Panc1 (cell line): ENCODE results near the gene CDK2. TPM values are rescaled to one million over a fixed set of nuclear protein-coding genes. Genes with fewer than 3 reads are reported as not detected.

ENCODE experiments used
- ATAC-seq: fragments of 200-7000 bp; cut with Tn5 transposase; 2 replicates; pipeline ENCODE4 v1.9.1; 2020; ENCODE audit warnings: mild to moderate bottlenecking, moderate library complexity
- BruUV-seq: library from RNA; stranded (reverse); fragments of 400-500 nt; replicated peaks from 2 replicates; lab custom pipeline; 2021; lab: Mats Ljungman, UMichigan
- CTCF ChIA-PET: fragments of 300-600 bp; sonication (Branson Sonifier 250); formaldehyde crosslinking; loops from one replicate; lab custom pipeline; 2022; ENCODE audit warnings: antibody characterized with exemption; lab: Charles Lee
- POLR2A ChIA-PET: fragments of 300-600 bp; sonication (Branson Sonifier 250); formaldehyde crosslinking; loops from one replicate; lab custom pipeline; 2022; ENCODE audit warnings: antibody characterized with exemption; lab: Charles Lee
- DNase-seq: peaks from one replicate; pipeline ENCODE4 v3.0.0-alpha.2; 2010; ENCODE audit warnings: low read depth, low spot score
- H3K27ac ChIP-seq: 2 replicates; pipeline ENCODE4 v1.5.1; 2011; ENCODE audit warnings: mild to moderate bottlenecking, low read length, inconsistent platforms
- H3K27me3 ChIP-seq: fragments of 200-500 bp; sonication (Bioruptor generic); 2 replicates; pipeline ENCODE4 v1.6.0; 2014; ENCODE audit warnings: low read length, inconsistent platforms; ENCODE audit not compliant: control insufficient read depth, insufficient read depth
- H3K36me3 ChIP-seq: fragments of 200-500 bp; sonication (Bioruptor generic); 2 replicates; pipeline ENCODE4 v1.5.1; 2014; ENCODE audit warnings: inconsistent platforms, mild to moderate bottlenecking, low read length, moderate library complexity; ENCODE audit not compliant: control insufficient read depth, insufficient read depth
- H3K4me1 ChIP-seq: 2 replicates; pipeline ENCODE4 v1.5.1; 2011; ENCODE audit warnings: inconsistent platforms, mild to moderate bottlenecking, low read length, moderate library complexity; ENCODE audit not compliant: control insufficient read depth, insufficient read depth
- H3K4me3 ChIP-seq, 2 experiments: 2 replicates each; pipeline ENCODE4 v1.5.1; 2011 to 2012; ENCODE audit warnings: low read depth in 2 of 2, low read length in 2 of 2, mild to moderate bottlenecking in 2 of 2, inconsistent platforms in 1 of 2, moderate library complexity in 1 of 2
- H3K9me3 ChIP-seq: fragments of 200-500 bp; sonication (Bioruptor generic); 2 replicates; pipeline ENCODE4 v1.5.1; 2014; ENCODE audit warnings: low read depth, mild to moderate bottlenecking, inconsistent platforms, low read length, moderate library complexity; ENCODE audit not compliant: control insufficient read depth, insufficient read depth
- POLR2AphosphoS5 ChIP-seq: IDR thresholded peaks from 2 replicates; pipeline ENCODE4 v1.6.1; 2012; ENCODE audit warnings: mild to moderate bottlenecking, low read depth, low read length, moderate library complexity
- REST ChIP-seq, 2 experiments: IDR thresholded peaks; 2 replicates each; pipeline ENCODE4 v1.6.1; 2011 to 2012; ENCODE audit warnings: low read depth in 2 of 2, control low read depth in 1 of 2, low read length in 1 of 2, mild to moderate bottlenecking in 1 of 2, moderate library complexity in 1 of 2; ENCODE audit not compliant: insufficient read depth in 1 of 2
- SIN3A ChIP-seq: IDR thresholded peaks from 2 replicates; pipeline ENCODE4 v1.6.1; 2012; ENCODE audit warnings: low read depth, mild to moderate bottlenecking, low read length, moderate library complexity, borderline replicate concordance; ENCODE audit not compliant: insufficient read depth
- TCF7L2 ChIP-seq: IDR thresholded peaks from 2 replicates; pipeline ENCODE4 v1.6.1; 2011; ENCODE audit warnings: mild to moderate bottlenecking, low read depth, low read length, inconsistent platforms
- in situ Hi-C: cut with HindIII; loops from 2 replicates; pipeline ENCODE4 v1.10.0; 2016; ENCODE audit warnings: low sequenced_read_pairs, low pct_unique_long_range_greater_than_20kb
- intact Hi-C: fragments of 100-400 bp; cut with micrococcal nuclease; formaldehyde crosslinking; loops from one replicate; pipeline ENCODE4 v1.10.0; 2022; ENCODE audit not compliant: unreplicated experiment
- total RNA-seq: library from RNA; stranded (reverse); gene quantifications from one replicate; pipeline ENCODE4 v1.2.1, GENCODE V29; 2021; ENCODE audit not compliant: unreplicated experiment
- TF ChIP-seq, protein P1 (sequence below): fragments of 450-650 bp; IDR thresholded peaks from 2 replicates; pipeline ENCODE4 v1.5.1; 2017; ENCODE audit warnings: mild to moderate bottlenecking

CDK2 gene
- total RNA-seq, 1 experiment from 2014 or later = 72.9 TPM

DNA sequence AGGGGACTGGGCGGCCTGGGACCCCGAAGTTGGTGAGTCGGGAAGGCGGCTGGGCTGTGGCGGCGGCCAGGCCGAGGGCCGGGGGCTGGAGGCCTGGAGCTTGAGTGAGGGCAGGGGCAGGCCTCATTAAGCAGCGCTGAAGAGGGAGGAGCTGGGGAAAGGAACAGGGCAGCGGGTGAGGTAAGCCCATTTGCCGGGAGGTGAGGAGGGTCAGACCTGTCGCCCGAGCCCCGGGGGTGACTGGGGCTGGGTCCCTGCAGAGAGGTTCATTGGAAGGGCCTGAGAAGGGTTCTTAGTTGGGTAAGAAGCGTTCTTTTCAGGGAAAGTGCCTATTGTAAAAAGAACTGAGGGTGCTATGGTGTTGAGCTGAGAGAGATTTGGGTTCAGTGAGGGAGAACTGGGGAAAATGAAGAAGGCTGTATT, 7.7 kb downstream of the CDK2 start:
- no peaks in the 10 kb centered on the region for H3K27me3 ChIP-seq
- peaks cover 18% of the 10 kb centered on the region for H3K4me1 ChIP-seq
- ChIA-PET POLR2A (interaction anchor here (0.5 to 2.1 kb wide), 6 partner anchors 10 to 281 kb away, joined by 3 to 9 read pairs (median 5); partner anchors contain the start of genes ORMDL2 and SARNP), CTCF (interaction anchor here (1.2 kb wide), 2 partner anchors 21 to 44 kb away, joined by 3 to 5 read pairs; no protein-coding TSS in a partner anchor)
- H3K27ac ChIP-seq = peak overlapping the region; percentile 81
- in situ Hi-C loops = no loop called here
- ATAC-seq = peak; percentile 54
- no peak for DNase-seq
- BruUV-seq = no TSS peak
- no peaks in the 10 kb centered on the region for H3K9me3 ChIP-seq
- peaks cover 7% of the 10 kb centered on the region for H3K36me3 ChIP-seq
- TF ChIP-seq, protein P1, sequence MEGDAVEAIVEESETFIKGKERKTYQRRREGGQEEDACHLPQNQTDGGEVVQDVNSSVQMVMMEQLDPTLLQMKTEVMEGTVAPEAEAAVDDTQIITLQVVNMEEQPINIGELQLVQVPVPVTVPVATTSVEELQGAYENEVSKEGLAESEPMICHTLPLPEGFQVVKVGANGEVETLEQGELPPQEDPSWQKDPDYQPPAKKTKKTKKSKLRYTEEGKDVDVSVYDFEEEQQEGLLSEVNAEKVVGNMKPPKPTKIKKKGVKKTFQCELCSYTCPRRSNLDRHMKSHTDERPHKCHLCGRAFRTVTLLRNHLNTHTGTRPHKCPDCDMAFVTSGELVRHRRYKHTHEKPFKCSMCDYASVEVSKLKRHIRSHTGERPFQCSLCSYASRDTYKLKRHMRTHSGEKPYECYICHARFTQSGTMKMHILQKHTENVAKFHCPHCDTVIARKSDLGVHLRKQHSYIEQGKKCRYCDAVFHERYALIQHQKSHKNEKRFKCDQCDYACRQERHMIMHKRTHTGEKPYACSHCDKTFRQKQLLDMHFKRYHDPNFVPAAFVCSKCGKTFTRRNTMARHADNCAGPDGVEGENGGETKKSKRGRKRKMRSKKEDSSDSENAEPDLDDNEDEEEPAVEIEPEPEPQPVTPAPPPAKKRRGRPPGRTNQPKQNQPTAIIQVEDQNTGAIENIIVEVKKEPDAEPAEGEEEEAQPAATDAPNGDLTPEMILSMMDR = no peak
- TF ChIP-seq REST (IDR thresholded peaks at IDR 0.05; ENCODE audit: insufficient read depth in 1 of 2, low read depth in 2 of 2, low read length in 1 of 2) (no peak), POLR2AphosphoS5 (no peak), TCF7L2 (no peak), SIN3A (no peak; the same call in 1 of the 2 replicates)
- intact Hi-C loops = no loop called here
- peak overlapping the region; percentile 90 to 98 for H3K4me3 ChIP-seq

DNA sequence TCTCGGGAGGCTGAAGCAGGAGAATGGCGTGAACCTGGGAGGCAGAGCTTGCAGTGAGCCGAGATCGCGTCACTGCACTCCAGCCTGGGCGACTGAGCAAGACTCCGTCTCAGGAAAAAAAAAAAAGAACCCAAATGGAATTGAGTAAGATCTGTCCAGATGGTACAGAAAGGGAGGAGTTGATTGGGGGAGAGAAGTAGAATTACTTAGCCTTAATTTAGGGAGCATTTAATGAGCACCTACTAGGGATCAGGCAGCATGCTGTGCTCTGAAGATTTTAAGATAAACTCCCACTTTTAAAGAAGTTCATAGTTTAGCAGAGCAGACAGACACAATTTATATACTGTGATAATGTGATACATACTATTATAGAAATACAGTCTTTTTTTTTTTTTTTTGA, 11.8 kb downstream of the CDK2 start:
- H3K4me3 ChIP-seq = no peak overlapping the region
- intact Hi-C loops (no loop called here), in situ Hi-C loops (no loop called here)
- no peaks in the 10 kb centered on the region for H3K9me3 ChIP-seq
- TF ChIP-seq REST (IDR thresholded peaks at IDR 0.05; ENCODE audit: insufficient read depth in 1 of 2, low read depth in 2 of 2, low read length in 1 of 2) = no peak
- TF ChIP-seq, protein P1 = no peak
- TF ChIP-seq POLR2AphosphoS5 = no peak
- TF ChIP-seq TCF7L2 = no peak
- TF ChIP-seq SIN3A = no peak
- POLR2A ChIA-PET = no interaction called here
- no TSS peak for BruUV-seq
- CTCF ChIA-PET = no interaction called here
- no peak overlapping the region for H3K27ac ChIP-seq
- ATAC-seq (no peak), DNase-seq (no peak)
- H3K4me1 ChIP-seq = peaks cover 5% of the 10 kb centered on the region; the same call in 1 of the 2 replicates
- peaks cover 7% of the 10 kb centered on the region; the same call in 1 of the 2 replicates for H3K36me3 ChIP-seq
- H3K27me3 ChIP-seq = no peaks in the 10 kb centered on the region
